Activated T-helper 17 cell treated with anti-CD3 and anti-CD28 coated beads, Interleukin-2, amount 50 U/mL, for 72 hours (primary cell): ENCODE data around the gene CHKA. TPM values are rescaled to one million over a fixed set of nuclear protein-coding genes. Genes with fewer than 3 reads are reported as not detected.
A peak's percentile ranks its signal among the peaks of the same experiment; 100 is the strongest.

Experiments
- ATAC-seq: fragments of 150-1000 bp; cut with Tn5 transposase; replicated peaks from 2 replicates; pipeline ENCODE4 v1.10.0; 2021; ENCODE audit warnings: mild to moderate bottlenecking, moderate library complexity
- H3K27ac Mint-ChIP-seq: one replicate; pipeline ENCODE4 v1.8.0; 2022; ENCODE audit warnings: mixed read lengths
- H3K27me3 Mint-ChIP-seq: one replicate; pipeline ENCODE4 v1.8.0; 2022; ENCODE audit warnings: mixed read lengths
- H3K36me3 Mint-ChIP-seq: one replicate; pipeline ENCODE4 v1.8.0; 2022; ENCODE audit warnings: low read depth, mild to moderate bottlenecking, mixed read lengths
- H3K4me1 Mint-ChIP-seq: one replicate; pipeline ENCODE4 v1.8.0; 2022; ENCODE audit warnings: mixed read lengths
- H3K4me3 Mint-ChIP-seq: one replicate; pipeline ENCODE4 v1.8.0; 2022; ENCODE audit warnings: mild to moderate bottlenecking, mixed read lengths
- H3K9me3 Mint-ChIP-seq: one replicate; pipeline ENCODE4 v1.8.0; 2022; ENCODE audit warnings: mixed read lengths
- total RNA-seq, 2 donors: library from RNA; stranded (reverse); gene quantifications; one replicate each; pipeline ENCODE4 v1.2.3, GENCODE V29; 2022

The CHKA gene
- total RNA-seq, 2 donors from 2014 or later, result 7.4 to 10.1 TPM

- Mint-ChIP-seq H3K36me3 (peaks cover 25% of the 10 kb centered on the region), H3K9me3 (no peaks in the 10 kb centered on the region), H3K27ac (no peak overlapping the region), H3K4me1 (peaks cover 5% of the 10 kb centered on the region), H3K27me3 (no peaks in the 10 kb centered on the region), H3K4me3 (no peak overlapping the region)
- ATAC-seq, result peak; percentile 16
Measured at GRCh38 chr11:68053981-68054812, 67.0 kb downstream of the CHKA start.

- Mint-ChIP-seq H3K4me3 (no peak overlapping the region), H3K27me3 (no peaks in the 10 kb centered on the region), H3K4me1 (peaks cover 5% of the 10 kb centered on the region), H3K9me3 (no peaks in the 10 kb centered on the region), H3K36me3 (peaks cover 36% of the 10 kb centered on the region), H3K27ac (no peak overlapping the region)
- peak; percentile 17 for ATAC-seq
Measured at GRCh38 chr11:68053117-68053516, 68.1 kb downstream of the CHKA start.

GRCh38 chr11:68052137-68052873 is 68.9 kb downstream of the CHKA start:
- Mint-ChIP-seq H3K36me3 (peaks cover 44% of the 10 kb centered on the region), H3K27ac (no peak overlapping the region), H3K9me3 (no peaks in the 10 kb centered on the region), H3K27me3 (no peaks in the 10 kb centered on the region), H3K4me3 (no peak overlapping the region), H3K4me1 (peaks cover 5% of the 10 kb centered on the region)
- no peak for ATAC-seq

GRCh38 chr11:68051191-68052136 is 69.7 kb downstream of the CHKA start:
- no peak for ATAC-seq
- Mint-ChIP-seq H3K36me3 (peaks cover 51% of the 10 kb centered on the region), H3K27me3 (no peaks in the 10 kb centered on the region), H3K4me3 (no peak overlapping the region), H3K27ac (no peak overlapping the region), H3K4me1 (peaks cover 5% of the 10 kb centered on the region), H3K9me3 (no peaks in the 10 kb centered on the region)

- Mint-ChIP-seq H3K4me1 (no peaks in the 10 kb centered on the region), H3K9me3 (no peaks in the 10 kb centered on the region), H3K36me3 (peaks cover 60% of the 10 kb centered on the region), H3K27me3 (no peaks in the 10 kb centered on the region), H3K4me3 (no peak overlapping the region), H3K27ac (no peak overlapping the region)
- ATAC-seq, result no peak
Measured at GRCh38 chr11:68050371-68050841, 70.8 kb downstream of the CHKA start.

GRCh38 chr11:68049509-68050370 is 71.4 kb downstream of the CHKA start:
- Mint-ChIP-seq H3K27ac (no peak overlapping the region), H3K36me3 (peaks cover 65% of the 10 kb centered on the region), H3K4me3 (no peak overlapping the region), H3K27me3 (no peaks in the 10 kb centered on the region), H3K4me1 (no peaks in the 10 kb centered on the region), H3K9me3 (no peaks in the 10 kb centered on the region)
- no peak for ATAC-seq

GRCh38 chr11:68048681-68049508 is 72.3 kb downstream of the CHKA start:
- no peak overlapping the region for H3K4me3 Mint-ChIP-seq
- ATAC-seq, result no peak
- no peaks in the 10 kb centered on the region for H3K4me1 Mint-ChIP-seq
- H3K27ac Mint-ChIP-seq, result no peak overlapping the region
- H3K36me3 Mint-ChIP-seq, result peaks cover 71% of the 10 kb centered on the region
- H3K27me3 Mint-ChIP-seq, result no peaks in the 10 kb centered on the region
- H3K9me3 Mint-ChIP-seq, result no peaks in the 10 kb centered on the region

- no peak for ATAC-seq
- no peaks in the 10 kb centered on the region for H3K9me3 Mint-ChIP-seq
- no peaks in the 10 kb centered on the region for H3K4me1 Mint-ChIP-seq
- H3K27ac Mint-ChIP-seq, result no peak overlapping the region
- H3K4me3 Mint-ChIP-seq, result no peak overlapping the region
- peaks cover 71% of the 10 kb centered on the region for H3K36me3 Mint-ChIP-seq
- H3K27me3 Mint-ChIP-seq, result no peaks in the 10 kb centered on the region
Measured at GRCh38 chr11:68047437-68048290, 73.5 kb downstream of the CHKA start.

GRCh38 chr11:68044898-68045351 is 76.3 kb downstream of the CHKA start:
- ATAC-seq, result no peak
- Mint-ChIP-seq H3K9me3 (no peaks in the 10 kb centered on the region), H3K27me3 (no peaks in the 10 kb centered on the region), H3K4me3 (no peak overlapping the region), H3K36me3 (peaks cover 68% of the 10 kb centered on the region), H3K4me1 (no peaks in the 10 kb centered on the region), H3K27ac (no peak overlapping the region)

GRCh38 chr11:68044145-68044813 is 76.9 kb downstream of the CHKA start:
- no peak overlapping the region for H3K27ac Mint-ChIP-seq
- H3K36me3 Mint-ChIP-seq, result peaks cover 67% of the 10 kb centered on the region
- no peak overlapping the region for H3K4me3 Mint-ChIP-seq
- ATAC-seq, result no peak
- H3K4me1 Mint-ChIP-seq, result no peaks in the 10 kb centered on the region
- no peaks in the 10 kb centered on the region for H3K9me3 Mint-ChIP-seq
- no peaks in the 10 kb centered on the region for H3K27me3 Mint-ChIP-seq

- Mint-ChIP-seq H3K27me3 (no peaks in the 10 kb centered on the region), H3K9me3 (no peaks in the 10 kb centered on the region), H3K4me1 (no peaks in the 10 kb centered on the region), H3K36me3 (peaks cover 59% of the 10 kb centered on the region), H3K27ac (no peak overlapping the region), H3K4me3 (no peak overlapping the region)
- ATAC-seq, result no peak
Measured at GRCh38 chr11:68043349-68044144, 77.6 kb downstream of the CHKA start.
